ENCODE data around the gene PNPLA2.

The PNPLA2 gene

DNA sequence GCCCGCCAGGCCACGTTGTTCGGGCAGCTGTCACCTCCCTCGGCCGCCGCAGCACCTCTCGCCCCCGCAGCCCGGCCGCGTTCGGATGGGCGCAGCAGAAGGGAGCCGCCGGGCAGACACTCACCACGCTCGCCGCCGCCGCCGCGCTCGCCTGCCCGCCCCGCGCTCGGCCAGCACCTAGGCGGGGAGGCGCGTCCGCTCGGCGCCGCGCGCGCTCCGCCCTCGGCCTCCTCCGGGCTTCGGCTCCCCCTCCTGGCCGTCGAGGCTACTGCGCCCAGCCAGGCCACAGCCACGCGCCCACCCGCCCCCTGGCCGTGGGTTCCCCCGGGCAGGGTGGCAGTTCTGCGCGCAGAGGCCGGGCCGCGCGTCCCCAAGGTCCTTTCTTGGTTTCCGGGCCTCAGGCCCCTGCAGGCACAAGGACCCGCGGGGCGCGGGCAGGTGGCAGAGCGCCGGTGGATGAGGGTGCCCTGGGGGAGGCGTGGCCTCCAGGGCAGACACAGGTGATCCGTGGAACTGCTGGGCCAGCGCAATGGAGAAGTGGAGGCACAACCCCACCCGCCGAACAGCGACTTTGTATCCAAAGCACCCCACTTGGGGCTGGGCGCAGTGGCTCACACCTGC is 20.5 kb upstream of the PNPLA2 start, which contains the start of gene SLC25A22:
Gene SLC25A22, minus strand, starts transcription at position 189 of the 621 bp plus-strand sequence. CDS start 3,275 bp downstream, outside the sequence.
- peak within 1 kb of the TSS; percentile 82 for H3K27ac ChIP-seq
- TF ChIP-seq, protein P1, sequence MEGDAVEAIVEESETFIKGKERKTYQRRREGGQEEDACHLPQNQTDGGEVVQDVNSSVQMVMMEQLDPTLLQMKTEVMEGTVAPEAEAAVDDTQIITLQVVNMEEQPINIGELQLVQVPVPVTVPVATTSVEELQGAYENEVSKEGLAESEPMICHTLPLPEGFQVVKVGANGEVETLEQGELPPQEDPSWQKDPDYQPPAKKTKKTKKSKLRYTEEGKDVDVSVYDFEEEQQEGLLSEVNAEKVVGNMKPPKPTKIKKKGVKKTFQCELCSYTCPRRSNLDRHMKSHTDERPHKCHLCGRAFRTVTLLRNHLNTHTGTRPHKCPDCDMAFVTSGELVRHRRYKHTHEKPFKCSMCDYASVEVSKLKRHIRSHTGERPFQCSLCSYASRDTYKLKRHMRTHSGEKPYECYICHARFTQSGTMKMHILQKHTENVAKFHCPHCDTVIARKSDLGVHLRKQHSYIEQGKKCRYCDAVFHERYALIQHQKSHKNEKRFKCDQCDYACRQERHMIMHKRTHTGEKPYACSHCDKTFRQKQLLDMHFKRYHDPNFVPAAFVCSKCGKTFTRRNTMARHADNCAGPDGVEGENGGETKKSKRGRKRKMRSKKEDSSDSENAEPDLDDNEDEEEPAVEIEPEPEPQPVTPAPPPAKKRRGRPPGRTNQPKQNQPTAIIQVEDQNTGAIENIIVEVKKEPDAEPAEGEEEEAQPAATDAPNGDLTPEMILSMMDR (IDR thresholded peaks at IDR 0.05): peak; percentile 94
- TF ChIP-seq ZFX (IDR thresholded peaks at IDR 0.05; ENCODE audit: borderline replicate concordance): no peak

DNA sequence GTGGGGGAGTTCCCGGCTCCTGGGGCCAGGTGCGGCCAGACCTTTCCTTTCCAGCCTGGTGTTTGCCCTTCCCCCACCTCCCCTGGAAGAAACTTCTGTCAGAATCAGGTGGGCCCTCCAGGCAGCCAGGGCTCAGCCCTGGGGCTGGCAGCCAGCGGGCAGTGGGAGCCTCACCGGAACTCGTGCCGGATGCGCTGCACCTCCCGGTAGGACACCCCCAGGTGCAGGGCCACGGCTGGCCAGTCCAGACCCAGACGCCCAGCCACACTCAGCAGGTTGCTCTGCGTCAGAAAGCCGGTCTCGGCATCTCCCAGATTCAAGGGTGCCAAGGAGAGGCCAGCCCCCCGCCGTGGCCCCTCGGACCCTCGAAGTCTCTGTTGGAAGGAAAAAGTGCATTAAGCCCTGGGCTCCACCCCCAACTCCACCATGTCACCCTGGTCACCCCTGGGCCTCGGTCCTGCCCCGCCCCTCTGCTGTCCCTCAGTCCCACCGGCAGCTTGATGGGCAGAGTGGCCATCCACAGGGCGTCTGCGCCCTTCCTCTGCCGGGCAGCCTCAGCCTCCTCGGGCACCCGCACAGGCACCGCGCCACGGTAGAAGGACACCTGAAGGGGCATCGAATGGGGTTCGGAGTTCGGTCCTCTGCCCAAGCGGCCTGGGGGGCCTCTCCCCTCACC is 18.9 kb upstream of the PNPLA2 start:
- 0 out of 2 replicates have a peak overlapping the region, but pooled peaks have one; percentile 82 for H3K27ac ChIP-seq
- TF ChIP-seq, protein P1 (IDR thresholded peaks at IDR 0.05): no peak
- TF ChIP-seq ZFX (IDR thresholded peaks at IDR 0.05; ENCODE audit: borderline replicate concordance): no peak

DNA sequence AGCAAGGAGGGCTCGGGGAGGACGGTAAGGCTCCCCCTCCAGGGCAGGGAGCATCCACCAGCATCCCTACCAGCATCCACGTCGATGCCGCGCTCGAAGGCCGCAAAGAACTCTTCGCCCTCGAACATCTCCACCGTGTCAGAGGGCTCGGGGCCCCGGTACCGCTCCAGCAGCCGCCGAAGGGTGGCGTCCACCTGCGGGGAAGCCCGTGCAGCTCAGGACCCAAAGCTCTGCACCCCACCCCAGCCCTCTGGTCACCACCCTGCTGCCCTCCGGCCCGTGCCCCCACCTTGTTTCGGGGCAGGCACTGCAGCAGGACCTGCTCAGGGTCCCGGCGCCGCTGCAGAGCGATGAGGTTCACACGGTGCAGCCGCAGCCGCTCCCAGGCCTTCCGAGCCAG is 18.2 kb upstream of the PNPLA2 start:
- TF ChIP-seq ZFX (IDR thresholded peaks at IDR 0.05; ENCODE audit: borderline replicate concordance): no peak
- TF ChIP-seq, protein P1 (IDR thresholded peaks at IDR 0.05): no peak
- H3K27ac ChIP-seq: no peak overlapping the region

DNA sequence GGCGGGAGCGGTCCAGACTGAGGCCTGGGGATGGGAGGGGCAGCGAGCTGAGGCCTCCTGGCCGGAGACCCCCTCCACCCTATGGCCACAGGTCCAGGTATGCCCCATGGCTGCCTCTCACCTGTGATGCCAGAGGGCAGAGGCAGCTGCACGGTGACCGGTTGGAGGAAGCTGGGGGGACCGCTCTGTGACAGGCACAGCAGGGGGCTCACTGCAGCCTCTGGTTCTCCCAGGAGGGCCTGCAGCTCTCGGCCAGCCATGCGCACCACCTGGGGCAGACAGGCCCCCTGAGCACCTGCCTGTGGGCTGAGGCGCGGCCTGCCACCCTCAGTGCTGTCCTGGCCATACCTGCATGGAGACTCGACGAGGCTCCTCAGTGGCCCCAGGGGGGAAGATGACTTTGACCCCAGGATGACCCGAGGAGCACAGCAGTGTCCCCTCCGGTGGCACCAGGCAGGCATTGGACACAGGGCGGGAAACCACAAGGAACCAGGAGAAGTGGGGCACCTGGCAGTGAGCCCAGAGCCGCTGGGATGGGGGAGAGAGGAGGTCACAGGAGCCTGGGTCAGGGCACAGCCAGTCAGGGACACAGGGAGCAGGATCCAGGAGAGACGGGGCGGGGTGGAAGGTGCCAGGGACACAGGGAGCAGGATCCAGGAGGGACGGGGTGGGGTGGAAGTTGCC is 17.5 kb upstream of the PNPLA2 start:
- no peak overlapping the region for H3K27ac ChIP-seq
- TF ChIP-seq, protein P1 (IDR thresholded peaks at IDR 0.05): no peak
- no peak for TF ChIP-seq ZFX (IDR thresholded peaks at IDR 0.05; ENCODE audit: borderline replicate concordance)

DNA sequence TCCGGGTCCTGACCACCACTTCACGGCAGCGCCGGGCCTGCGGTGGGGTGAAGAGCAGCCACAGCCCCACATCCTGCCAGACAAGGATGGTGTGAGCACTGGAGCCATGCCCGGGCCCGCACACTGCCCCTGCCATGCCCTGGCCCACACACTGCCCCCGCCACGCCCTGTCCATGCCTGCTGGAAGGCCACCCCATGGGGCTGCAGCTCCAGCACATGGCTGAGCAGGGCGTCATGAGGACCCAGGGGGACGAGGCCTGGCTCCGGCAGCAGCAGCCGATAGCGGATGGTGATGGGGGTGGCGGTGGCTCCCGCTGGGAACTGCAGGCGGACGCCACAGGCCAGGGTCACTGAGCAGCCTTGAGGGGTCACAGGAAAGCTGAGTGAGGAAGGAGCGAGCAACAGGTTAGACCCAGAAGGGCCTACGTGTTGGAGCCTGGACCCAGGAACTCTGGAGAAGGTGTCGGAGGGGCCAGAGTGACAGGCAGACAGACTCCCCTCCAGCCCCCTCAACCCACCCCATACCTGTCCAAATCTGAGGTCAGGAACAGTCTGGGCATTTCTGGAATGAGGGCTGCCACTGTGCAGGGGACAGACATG is 16.6 kb upstream of the PNPLA2 start:
- TF ChIP-seq, protein P1 (IDR thresholded peaks at IDR 0.05): no peak
- TF ChIP-seq ZFX (IDR thresholded peaks at IDR 0.05; ENCODE audit: borderline replicate concordance): no peak
- no peak overlapping the region for H3K27ac ChIP-seq

DNA sequence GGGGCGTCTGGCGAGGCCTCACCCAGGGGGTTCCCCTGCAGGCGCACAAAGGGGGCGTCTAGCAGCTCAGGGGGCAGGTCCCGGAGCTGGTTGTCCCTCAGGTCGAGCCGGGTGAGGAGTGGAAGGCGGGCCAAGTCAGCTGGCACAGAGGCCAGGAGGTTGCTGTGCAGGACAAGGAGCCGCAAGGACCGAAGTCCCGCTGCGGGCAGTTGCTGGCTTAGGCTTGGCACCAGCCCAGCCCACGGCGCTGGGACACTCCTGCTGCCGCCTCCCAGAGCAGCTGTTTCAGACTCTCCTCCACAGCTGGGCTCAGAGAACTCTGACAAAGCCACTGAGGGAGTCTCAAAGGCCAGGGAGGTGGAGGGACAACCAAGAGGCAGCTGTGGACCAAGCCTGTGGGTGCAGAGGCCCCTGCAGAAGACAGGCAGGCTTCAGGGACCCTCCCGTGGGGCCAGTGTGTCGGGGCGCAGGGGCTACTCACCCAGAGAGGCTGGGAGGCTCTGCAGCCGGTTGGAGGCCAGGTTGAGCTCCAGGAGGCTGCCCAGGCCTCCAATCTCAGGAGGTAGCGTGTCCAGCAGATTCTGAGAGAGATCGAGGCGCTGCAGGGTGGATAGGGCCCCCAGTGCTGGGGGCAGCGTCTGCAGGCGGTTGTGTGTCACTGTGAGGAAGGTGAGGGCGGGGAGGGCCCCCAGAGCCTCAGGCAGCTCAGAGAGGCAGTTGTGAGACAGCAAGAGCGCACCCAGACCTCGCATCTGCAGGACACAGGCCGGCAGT is 15.8 kb upstream of the PNPLA2 start:
- TF ChIP-seq ZFX (IDR thresholded peaks at IDR 0.05; ENCODE audit: borderline replicate concordance): no peak
- TF ChIP-seq, protein P1 (IDR thresholded peaks at IDR 0.05): no peak
- H3K27ac ChIP-seq: peak overlapping the region; percentile 93; the same call in 1 of the 2 replicates
